DMS79 (cell line): Measurements from ENCODE around the gene SLC22A4.

Experiments used
- DNase-seq: peaks from one replicate; lab custom pipeline; 2025; lab: John Stamatoyannopoulos, UW

SLC22A4 gene

DNA sequence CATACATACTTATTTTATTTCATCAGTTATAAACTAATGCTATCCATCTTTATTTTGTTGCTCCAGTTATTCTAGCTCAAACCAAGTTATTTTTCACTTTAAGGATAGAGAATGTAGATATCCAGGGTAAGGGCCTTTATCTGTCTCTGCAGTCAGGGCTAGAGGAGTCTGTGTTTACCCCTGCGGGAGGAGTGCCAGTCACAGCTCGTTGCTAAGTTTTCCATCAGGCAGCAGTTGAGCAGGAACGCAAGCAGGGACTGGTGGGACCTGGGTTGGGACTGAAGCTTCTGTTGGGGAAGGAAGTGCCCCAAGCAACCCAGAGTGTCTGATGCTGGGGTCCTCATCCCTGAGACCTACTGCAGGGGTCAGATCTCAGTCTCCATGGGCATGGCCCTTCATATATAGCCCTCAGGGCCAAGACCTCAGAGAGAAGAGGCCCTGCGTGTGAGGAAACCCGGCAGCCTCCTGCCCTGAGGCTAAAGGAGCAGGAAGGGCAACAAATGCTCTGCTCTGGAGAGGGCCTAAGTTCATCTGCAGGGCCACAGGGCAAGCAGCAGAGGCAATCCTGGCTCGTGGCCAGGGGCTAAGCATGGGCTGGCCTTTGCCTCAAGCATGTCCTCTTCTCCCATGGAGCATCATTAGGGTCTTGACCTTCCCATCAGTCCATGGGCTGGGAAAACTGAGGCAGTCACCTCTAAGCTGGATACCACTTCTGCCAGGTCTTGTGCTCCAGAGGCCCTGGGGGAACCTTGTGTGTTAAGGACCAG lies 6.6 kb downstream of the SLC22A4 start:
- no peak for DNase-seq

DNA sequence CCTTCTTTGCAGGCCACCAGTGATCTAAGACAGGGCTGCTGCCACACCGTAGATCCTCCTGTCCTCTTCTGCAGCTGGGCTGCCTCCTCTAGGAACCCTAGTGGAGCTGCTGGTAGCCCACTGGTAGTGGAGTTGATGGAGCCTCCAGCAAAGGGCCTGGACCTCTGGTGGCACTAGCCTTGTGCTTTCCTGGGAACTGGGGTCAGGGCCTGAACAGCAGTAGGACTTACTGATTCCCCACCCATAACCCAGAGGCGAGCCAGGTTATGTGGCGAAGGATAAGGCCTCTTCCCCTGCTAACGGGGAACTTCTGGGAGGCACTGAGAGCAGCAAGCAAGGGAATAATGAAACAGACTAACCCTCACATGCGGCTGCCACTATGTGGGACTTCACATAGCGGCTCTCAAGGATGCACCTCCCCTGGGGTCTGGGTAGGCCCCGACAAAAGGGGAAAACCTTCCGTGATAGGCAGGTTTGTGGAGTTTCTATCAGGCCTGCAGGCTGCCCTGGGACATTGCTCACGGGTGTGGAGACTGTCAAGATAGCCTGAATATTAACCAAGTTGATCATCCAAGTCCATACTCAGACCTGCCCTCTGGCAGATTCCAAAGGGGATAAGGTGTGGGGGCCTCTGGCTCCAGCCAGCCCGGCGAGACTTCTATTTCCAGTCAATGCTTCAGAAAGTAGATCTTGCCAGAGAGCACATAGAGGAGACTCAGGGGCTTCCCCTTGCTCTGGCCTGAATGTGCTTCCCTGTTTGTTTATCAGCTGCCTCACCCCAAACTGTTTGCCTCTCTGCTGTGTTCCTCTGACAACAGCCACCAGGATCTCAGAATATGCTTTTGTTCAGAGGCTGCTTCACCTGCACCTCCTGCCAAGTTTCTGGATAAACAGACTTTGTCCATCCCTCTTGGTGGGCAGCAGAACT lies 7.4 kb downstream of the SLC22A4 start:
- no peak for DNase-seq

DNA sequence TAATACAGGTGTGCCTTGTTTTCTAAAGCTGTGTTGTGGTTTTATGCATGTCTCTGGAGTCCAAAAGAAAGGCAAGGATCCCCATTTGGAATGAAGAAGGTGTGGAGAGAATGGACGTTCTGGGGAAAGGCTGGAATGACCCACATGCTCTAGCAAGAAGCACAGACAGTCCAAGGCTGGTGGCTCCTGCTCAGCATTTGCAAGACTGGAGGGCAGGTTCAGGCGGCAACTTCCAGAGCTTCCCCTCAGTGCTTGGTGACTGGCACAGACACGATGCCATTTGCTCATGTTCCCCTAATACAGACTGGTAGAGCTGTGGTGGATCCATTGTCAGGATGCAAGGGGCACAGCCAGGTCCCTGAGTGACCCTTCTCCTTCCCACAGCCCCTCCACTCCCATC lies 8.2 kb downstream of the SLC22A4 start:
- DNase-seq, result no peak

DNA sequence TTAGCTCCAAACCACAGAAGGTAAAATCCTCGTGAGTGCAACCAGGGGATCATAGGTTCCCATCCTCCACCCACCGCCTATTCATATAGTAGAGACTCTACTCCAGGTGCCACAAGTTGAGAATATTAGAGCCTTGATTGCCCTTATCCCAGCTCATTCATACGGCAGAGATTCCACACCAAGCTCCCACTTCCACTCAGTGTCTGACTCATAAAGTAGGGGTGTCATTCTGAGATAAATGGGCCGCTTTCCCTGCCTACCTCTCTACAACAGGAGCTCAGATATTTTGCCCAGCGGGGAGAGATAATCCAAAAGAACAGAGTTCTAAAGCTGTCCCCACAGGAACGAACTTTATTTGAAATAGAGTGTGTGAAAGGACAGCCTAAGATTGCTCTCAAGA lies 9.4 kb downstream of the SLC22A4 start:
- DNase-seq, result no peak

DNA sequence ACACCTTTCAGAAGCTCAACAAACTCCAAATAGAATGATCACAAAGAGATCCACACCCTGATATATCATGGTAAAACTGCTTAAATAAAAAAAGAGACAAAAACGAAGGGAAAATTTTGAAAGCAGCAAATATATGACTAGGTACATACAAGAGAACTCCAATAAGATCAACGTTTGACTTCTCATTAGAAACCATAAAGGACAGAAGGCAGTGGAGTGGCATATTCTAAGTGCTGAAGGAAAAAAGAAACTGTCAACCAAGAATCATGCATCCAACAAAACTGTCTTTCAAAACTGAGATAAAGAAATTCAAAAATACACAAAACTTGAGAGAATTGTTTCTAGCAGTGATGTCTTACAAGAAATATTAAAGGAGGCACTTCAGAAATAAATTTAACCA lies 11.2 kb downstream of the SLC22A4 start:
- DNase-seq, result no peak

DNA sequence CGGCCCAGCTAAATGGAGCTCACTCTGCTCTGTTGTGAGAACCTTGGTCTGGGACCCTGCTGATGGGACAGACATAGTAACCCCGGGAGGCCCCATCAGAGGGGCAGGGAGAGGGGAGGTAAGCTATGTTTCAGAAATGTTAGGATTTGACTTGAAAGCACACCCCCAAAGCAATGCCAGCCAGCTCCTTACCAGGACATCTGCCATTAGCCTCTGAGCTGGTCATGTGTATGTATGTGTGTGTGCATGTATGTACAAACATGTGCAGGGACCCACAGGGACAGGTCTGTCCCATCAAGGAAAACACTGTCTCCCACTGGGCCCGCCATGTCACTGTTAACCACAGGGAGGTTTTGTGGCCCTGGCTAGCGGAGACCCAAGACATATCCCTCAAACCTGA lies 14.5 kb downstream of the SLC22A4 start:
- no peak for DNase-seq

DNA sequence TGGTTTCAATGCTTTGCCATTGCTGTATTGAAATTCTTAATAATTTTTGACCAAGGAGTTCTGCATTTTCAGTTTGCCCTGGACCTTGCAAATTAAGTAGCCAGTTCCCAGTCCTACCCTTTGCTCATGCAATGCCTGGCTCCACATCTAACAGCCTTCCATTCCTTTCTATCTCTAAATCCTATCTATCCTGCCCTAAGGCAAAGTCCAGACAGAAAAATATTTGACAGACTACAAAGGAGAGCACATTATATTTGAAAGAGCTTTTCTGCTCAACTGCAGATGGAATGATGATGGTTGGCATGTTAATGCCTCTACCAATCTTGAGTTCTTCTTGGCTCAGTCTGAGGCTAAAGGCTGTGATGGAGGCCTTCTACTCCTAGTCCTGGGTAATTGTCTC lies 15.5 kb downstream of the SLC22A4 start:
- DNase-seq, result no peak

DNA sequence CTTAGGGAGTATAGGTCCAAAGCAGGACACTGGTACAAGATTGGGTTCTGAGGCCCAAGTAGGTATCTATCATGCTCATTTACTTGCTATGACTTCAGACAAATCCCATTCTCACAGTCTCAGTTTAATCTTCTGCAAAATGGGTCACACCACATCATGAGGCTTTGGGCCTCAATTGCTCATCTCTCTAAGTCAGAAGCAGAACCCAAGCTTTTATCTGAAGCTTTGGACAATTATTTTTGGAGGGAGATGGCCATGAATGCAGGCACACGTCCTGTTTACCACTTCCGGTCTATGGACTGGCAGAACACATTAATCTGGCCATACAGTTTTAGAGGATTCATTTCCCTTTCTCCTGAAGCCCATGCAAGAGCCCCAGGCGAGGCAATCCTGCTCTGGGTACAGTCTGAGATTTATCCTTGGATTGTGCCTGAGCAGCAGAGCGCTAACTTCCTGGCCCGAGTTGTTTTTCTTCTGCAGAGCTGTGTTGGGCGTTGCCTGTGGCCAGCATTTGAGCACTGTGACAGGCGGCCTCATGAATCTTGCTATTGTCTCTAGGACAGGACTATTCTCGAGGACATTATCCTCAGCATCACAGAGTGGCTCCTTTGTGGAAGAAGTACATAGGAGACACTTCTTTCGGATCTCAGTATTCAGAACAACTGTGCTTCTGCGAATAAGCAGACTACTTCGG lies 16.1 kb downstream of the SLC22A4 start:
- DNase-seq, result no peak

DNA sequence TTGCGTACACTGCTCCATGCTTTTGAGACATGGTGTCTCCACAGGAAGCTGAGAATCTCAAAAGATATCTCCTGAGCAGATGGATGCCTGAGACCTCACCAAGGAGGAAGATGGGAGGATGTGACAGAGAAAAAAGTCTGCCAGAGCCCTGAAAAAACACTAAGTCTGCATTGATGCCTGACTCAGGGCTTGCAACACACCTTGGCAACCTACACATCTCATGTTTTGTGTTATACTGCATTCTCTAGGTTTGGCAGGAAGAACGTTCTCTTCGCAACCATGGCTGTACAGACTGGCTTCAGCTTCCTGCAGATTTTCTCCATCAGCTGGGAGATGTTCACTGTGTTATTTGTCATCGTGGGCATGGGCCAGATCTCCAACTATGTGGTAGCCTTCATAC lies 19.2 kb downstream of the SLC22A4 start:
- no peak for DNase-seq

DNA sequence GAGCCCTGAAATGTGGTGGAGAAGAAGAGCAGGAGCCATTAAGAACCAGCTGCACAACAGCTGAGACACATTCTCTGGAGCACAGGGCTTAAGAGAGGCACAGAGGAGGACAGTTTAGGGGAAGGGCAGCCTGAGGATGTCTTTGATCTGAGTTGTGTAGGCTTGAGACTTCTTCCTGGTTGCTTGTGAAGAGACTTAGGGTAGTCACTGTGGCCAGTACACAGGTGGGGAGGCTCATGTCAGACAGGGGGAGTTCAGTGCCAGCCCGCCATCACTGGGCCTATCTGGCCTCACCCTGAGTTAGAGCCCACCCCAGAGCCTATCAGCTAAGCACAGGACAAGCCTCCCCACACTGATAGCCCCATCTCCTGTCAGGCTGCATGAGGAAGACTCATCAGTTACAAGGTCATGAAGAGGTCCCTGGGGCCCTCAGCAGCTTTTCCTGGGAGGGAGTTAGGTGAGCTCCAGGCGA lies 19.8 kb downstream of the SLC22A4 start:
- no peak for DNase-seq

DNA sequence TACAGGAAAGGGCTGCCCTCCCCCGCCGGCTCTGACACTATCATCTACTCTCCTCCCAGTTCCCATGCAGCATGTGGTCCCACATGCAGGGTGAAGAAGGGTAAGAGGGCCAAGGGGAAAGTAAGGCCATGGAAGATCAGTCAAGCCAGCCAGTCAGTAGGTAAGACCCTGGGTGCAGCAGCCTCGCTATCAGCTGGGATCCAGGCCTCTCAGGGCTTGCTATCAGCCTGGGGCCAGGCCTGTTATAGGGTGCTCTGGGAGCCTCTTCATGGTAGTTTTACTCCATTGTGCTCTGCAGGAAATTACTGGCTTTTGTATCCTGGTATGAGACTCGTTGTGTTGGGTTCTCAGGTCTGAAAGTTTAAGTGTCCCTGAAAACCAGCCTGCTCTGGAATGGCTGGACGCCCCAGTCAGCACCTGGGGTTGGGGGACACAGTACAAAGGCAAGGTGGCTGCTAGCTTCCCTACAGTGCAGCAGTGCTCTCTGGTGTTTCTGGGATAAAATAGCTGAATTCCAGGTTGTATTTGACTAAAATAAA lies 21.4 kb downstream of the SLC22A4 start:
- no peak for DNase-seq

DNA sequence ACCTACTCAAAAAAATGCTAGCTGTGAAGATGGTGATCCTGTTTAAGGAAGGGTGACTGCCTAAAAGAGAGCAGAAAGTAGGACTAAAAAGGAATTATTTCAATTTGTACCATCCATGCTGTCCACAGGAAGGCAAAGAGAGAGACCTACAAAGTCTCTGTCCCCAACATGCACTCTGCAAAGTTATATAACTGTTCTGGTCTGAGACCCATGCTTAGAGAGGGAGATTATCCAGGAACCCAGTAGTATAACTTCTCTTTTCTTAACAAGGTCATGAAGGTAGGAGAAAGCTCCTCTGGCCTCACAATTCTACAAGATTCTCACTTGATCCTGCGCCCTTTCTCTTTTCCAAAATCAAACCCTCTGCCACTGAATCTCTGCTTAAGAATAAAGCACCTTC lies 25.8 kb downstream of the SLC22A4 start:
- no peak for DNase-seq

DNA sequence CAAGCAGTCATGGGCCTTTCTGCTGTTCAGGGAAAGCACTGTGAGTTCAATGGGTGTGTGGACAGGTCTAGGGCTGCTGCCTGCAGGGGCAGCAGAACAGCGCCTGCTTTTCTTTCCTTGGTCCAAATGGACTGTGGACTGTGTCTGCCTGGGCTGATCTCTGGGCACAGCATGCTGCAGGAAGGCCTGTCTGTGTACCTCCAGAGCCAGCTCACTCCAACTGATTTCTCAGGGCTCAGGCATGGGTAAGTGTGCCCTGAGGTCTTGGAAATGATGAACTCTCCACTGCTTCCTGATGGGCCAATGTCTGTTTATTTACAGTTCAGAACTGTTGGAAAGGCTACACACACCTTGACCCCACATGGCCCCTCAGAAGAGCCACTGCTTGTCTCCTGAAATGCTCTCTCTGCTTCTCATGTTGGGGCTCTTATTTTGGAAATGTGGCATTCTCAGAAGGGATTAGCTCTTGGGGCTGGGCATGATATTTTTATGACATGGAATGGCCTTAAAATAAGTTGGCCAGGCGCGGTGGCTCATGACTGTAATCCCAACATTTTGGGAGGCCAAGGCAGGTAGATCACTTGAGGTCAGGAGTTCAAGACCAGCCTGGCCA lies 27.0 kb downstream of the SLC22A4 start:
- no peak for DNase-seq

DNA sequence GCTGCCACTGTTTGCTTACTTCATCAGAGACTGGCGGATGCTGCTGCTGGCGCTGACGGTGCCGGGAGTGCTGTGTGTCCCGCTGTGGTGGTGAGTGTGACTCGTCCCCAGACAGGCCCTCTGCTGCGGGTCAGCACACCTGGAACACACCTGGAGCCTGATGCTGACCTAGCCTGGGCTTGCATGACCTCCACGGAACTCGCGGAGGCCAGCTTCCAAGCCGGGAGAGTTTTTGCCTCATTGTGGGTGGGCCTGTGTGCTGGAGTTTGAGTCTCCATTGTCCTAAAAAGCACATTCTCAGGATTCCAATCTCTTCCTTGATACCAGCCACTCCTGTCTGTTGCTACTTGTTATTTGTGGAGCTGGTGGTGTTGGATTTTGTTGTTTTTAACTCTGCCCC lies 28.1 kb downstream of the SLC22A4 start:
- no peak for DNase-seq

DNA sequence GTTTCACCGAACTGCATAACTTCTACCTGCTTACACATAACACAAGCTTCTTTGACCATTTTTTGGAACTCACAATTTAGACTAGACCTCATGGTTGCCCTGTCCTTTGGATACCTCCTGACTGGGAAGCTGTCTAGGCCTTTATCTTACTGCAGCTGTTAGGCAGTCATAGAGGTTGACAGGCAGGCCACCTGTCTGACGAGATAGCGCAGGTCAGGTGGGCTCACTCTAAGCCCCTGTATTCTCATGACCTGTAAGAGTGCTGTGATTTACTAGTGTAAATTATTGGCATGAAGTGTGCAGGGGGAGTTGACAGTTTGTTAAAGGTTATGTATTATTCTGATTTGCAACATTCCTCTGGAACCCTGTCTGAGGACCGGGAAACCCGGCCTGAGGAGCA lies 29.0 kb downstream of the SLC22A4 start:
- DNase-seq, result no peak

DNA sequence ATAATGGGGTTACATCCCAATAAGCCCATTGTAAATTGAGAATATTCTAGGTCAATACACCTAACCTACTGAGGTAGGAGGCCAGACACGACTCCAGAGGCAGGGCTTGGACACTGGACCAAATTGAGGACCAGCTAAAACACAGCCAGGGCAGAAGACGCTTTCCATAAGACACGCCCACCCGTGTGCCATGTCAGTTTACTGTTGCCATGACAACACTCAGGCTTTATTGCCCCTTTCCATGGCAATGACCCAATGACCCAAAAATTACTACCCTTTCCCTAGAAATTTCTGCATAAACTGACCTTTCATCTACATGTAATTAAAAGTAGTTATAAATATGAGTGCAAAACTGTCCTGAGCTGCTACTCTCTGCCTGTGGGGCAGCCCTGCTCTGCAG lies 31.5 kb downstream of the SLC22A4 start:
- DNase-seq, result no peak

DNA sequence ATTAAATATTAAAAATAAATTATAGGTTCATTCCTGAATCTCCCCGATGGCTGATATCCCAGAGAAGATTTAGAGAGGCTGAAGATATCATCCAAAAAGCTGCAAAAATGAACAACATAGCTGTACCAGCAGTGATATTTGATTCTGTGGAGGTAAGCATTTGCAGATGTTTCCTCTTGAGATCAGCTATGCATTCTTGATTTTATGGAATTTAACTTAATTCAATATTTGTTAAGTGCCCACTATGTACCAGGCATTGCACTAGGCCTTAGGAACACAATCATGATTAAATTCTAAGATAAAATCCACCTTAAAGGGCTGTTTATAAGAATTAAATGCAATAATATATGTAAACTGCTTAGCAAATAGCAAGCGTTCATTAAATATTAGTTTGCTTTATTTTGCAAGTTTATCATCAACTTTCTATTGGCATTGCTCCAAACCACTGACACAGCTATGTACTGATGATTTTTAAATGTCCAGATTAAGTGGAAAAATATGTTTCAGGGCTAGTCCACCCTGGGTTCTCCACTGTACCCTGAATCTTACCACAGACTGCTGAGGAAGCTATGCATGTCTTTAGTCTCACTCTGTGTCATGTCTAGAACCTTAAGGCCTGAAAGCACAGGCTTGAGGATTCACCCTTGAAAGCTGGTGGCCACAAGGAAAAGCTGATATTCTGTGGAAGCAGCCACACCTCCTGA lies 33.2 kb downstream of the SLC22A4 start:
- no peak for DNase-seq

DNA sequence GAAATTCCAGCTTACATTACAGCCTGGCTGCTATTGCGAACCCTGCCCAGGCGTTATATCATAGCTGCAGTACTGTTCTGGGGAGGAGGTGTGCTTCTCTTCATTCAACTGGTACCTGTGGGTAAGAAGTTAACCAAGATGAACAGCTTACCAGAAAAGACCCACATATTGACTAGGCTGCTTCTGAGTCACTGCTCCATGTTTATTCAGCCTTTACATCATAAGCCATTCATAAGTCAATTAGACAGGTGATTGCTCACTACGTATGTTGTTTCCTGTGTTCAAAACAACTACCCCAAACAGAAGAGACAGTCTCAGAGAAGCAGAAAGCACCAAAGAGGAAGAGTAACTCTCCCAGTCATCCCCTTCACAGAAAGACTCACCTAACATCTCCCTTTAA lies 40.6 kb downstream of the SLC22A4 start:
- no peak for DNase-seq

DNA sequence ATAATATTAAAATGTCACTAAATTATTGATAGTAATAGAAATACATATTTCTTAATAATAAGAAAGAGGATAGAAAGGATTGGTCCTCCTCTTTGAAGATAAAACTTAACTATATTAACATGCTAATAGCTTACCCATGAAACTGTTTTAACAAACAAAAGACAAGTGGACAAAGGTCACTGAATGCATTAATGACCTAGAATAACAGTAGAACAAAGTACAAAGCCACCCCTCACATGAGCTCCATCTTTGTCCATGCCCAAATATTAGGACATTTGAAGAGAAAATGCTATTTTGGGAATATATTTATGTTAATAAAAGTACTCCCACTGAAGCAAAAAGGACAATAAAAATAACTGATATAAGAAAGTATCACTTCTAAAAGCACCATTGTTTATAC lies 41.2 kb downstream of the SLC22A4 start:
- no peak for DNase-seq

DNA sequence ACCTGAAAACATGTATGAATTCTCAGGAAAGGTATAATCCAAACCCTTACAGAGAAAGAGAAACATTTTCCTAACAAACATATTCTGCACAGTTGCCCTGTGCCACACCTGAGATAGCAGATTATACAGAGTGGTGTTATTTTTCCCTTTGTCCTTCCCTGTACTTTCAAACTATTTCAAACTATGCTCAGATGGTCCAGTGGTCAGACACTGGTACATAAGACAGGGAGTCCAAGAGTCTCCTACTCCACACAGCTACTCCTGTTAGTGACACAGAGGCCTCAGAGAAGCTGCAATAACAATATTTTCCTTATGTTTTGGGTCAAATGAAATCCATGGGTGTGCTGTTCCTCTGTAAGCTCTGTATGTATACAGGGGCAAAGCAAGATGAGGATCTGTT lies 45.3 kb downstream of the SLC22A4 start:
- DNase-seq, result no peak
